GM18868 (cell line): ENCODE measurements around the gene ITGA11.

Experiments
- ATAC-seq: cut with Tn5 transposase; IDR thresholded peaks from one replicate; pipeline ENCODE4 v1.9.1; 2021; ENCODE audit warnings: mild to moderate bottlenecking, moderate library complexity; ENCODE audit not compliant: unreplicated experiment

The ITGA11 gene

DNA sequence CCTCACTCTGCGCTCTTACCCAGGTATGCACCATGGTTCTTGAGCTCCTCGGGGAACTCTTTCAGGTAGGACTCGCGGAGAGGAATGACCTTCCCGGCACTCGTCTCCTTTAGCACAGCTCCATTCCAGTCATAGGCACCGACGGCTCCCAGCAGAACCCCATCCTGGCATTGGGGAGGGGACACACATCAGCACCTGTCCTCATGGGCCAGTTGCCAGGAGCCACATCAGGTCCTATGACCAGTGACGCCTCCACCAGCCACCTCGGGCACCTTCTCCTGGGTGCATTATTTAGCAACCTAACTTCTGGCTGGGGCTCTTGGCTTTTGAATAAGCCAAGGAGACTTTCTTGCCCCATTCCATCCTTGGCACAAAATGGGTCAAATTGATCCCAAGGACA is 92.5 kb downstream of the ITGA11 start:
- ATAC-seq = no peak

DNA sequence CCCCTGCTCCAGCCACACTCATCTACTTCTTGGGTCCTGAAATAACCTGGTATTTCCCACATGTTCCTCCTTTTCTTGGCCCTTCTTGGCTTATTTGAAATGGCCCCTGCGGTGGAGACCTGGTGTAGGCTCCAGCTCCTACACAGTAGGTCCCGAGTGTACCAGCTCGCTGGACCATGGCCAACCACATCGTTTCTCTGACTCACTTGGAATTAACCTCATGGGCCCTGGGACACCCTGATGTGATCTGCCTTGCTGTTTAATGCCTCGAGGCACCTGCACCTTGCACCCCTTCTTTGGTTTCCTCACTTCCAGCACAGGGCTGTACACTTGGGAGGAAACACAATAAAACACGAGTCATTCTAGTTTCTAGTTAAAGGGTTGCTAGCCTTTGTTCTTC is 94.1 kb downstream of the ITGA11 start:
- no peak for ATAC-seq

DNA sequence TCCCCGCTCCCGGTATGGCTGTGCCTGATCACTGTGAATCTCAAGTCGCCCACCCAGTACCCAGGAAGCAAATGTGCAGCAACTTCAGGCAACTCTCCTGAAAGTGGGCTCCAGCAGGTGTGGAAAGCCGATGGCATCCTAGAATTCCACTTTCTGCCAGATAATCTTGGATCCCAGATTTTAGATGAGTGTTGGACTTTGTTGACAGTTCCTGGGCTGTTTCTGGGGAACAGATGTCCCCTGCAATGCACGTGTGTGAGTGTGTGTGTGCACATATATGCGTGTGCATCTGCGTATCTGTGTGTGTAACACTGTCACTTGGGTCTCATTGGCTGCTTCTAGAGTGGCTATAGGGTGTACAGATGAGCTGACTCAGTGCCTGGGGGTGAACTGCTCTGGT is 95.4 kb downstream of the ITGA11 start:
- no peak for ATAC-seq

DNA sequence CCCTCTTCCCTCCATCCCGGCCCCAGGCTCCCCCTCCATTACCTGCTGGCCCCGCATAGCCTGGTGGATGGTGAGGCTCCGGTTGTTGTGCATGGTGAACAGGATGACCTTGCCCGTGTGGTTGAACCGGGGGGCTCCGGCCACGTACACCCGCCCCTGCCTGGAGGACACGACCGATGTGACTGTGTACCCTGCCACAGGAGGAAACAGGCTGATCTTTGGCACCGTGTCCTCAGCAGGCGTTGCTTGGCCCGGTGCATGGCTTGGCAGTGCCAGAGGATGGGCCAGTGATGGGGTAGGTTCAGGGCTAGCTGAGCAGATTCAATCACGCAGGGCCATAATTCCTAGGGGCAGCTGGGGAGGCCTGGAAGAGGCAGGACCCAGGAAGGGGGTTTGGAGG is 96.3 kb downstream of the ITGA11 start:
- ATAC-seq = no peak

DNA sequence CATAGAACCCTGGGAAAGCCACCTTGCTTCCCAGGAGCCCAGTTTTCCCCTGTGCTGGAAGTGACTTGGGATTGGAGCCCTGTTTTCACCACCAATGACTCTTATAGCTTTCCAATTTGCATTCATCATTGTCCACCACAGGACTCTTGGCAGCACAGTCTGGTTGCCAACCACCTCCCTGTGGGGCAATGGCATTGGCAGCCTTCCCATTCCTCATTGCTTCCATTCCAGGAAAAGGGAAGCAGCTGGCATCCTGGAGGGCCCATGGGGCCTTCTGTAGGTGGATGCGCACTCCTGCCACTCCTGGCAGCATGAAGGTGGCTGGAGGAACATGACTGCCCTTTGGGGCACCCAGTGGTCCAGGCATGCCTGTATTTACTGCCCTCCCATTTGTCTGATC is 96.7 kb downstream of the ITGA11 start:
- ATAC-seq = no peak

DNA sequence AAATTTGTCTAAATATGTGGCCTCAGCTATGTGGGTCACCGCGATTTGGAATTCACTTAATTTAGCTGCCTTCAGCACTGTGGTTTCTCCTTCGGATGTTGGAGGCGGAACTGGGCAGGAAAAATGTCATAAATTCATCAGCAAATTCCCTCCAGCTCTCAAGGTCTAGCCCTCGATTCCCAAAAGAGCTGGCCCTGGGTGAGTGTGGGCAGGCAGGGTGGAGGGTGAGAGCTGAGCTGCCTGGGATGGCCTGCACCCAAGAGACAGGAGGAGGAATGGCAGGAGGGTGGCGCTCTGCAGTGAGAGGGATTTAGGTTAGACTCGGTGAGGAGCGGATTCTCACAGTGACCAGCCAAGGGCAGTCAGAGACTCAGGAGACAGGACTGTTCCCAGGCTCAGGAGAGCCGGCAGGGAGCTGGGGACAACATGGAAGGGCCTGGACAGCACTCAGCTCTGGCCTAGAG is 97.3 kb downstream of the ITGA11 start:
- ATAC-seq = no peak

DNA sequence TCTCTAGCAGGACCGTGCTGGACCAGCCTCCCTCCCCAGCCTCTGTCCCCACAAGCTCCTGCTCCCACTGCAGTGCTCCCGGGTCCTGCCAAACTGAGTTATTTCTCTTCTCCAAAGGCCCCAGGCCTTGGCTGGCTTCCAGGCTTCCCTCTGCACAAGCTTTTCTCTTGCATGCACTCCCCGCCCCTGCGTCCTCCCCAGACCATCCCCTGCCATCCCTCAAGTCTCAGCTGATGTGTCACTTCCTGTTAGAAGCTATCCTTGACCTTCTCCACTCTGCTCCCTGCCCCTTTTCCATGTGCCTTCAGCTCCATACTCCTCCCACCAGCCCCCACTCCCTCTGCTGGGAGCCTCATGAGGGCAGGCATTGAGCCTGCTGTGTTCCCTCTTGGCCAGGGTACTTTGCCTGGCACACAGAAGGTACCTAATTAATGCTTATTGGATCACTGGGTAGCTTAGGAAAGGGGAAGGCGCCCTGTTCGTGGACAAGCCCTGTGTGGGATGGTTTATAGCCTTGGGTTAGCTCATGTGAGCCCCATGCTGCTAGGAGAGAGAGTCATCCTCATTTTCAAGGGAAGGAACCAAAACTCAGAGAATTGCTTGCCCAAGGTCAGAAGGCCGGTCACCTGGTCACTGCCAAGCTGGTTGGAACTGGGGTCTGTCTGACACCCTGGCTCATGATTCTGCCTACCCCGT is 98.0 kb downstream of the ITGA11 start:
- no peak for ATAC-seq

DNA sequence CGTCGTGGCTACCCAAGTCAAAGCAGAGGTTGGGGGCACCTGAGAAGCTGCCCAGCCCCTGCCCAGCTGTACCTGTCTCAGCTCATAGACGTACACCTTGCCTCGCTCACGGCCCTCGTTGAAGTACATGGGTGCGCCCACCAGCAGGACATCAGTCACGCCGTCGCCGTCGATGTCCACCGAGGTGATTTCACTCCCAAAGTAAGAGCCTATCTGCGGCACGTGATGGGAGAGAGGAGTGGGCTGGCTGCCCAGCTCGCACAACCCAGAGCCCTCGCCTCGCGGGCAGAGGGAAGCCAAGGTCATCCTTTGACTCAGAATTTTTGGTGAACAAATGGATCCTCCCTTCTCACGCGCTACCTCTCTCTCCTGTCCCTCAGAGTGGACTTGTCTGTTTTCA is 99.7 kb downstream of the ITGA11 start:
- ATAC-seq = no peak

DNA sequence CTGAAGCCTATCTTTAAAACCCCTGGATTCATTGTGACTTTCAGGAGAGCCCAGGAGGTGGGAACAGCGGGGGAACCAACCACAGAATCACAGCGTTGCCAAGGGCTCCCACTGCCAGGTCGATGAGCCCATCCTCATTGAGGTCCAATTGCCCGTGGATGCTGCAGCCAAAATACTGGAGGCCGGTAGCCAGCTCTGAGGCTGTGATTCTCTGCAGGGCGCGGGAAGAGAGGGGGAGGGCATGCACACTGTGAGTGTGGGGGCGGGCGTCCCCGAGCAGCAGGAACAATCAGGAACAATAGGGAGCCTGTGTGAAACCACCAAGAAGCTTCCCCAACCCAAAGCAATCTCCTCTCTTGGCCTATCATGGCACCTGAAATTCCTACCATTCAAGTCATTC is 101.1 kb downstream of the ITGA11 start:
- ATAC-seq = no peak

DNA sequence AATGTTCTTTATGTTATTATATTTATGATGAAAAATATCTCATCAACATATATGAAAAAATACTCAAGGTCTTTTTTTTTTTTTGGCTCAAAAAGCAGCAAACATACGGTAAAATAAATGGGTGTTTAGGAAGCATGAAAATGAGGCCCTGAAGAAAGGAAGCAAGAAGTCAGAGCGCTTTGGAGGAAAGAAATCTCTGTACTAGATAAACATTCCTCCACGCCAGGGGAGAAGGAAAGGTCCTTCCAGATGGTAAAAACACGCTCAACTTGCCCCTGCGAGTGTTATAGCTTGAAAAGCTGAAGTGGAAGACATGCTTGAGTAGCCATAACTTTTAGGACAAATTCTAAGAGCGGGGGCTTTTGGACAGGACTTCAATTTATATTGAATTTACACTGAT is 101.5 kb downstream of the ITGA11 start:
- ATAC-seq = no peak

DNA sequence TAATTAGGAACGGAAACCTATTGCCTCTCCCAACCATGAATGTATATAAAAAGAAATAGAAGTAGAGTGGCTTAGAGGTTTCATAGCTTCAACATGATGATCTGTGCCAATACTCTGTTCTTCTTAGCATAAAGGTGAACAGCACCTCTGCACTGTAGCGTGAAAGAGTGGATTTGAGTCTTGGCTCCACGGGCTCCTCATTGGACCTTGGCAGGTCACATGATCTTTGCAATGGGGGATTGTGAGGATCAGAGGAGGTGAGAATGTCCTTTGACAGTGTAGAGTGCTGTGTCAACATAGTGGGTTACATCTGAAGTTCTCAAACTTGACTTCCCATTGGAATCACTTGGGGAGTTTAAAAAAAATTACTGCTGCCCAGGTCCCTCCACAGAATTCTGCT is 103.0 kb downstream of the ITGA11 start:
- no peak for ATAC-seq

DNA sequence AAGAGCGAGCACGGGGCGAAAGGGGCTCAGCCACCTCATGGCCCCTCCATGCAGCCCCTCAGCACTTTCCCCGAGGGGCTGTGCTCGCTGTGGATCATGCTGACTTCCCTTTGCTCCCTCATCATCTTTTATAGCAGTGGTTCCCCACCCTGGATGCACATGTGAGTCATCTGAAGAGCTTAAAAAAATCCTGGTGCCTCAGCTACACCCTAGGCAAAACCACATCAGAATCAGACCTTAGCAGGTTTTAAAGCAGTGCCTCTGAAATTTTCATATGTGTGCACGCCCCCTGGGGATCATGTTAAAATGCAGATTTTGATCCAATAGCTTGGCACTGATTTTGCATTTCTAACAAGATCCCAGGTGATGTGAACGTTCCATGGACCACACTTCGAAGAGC is 103.5 kb downstream of the ITGA11 start:
- no peak for ATAC-seq

DNA sequence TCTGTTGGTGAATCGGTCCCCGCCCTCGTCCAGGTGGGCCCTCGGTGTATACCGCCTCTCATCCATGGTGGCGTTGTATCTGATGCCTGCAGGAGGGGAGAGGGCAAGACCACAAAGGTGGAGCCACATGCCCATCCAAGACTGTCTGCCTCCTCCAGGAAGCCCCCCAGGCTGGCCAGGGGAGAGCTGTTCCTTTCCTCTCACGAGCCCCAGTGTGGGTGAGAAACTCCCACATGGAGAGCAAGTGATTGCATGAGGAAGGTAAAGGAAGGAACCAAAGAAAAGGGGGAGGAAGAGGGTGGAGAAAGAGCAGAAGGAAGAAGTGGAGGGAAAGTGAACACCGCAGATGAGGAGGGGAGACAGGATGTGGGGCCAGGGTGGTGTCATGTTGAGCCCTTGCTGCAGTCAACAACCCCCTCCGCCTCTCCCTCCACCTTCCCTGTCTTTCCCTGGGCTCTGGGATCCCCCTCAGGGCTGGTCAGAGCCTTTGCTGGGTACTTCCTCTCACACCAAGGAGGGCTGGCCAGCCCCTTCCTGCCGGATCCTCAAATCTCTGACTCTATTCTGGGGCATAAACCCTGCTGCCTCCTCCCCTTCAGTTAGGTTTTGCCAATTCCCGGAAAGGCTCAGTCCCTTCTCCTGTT is 105.1 kb downstream of the ITGA11 start:
- ATAC-seq = no peak

DNA sequence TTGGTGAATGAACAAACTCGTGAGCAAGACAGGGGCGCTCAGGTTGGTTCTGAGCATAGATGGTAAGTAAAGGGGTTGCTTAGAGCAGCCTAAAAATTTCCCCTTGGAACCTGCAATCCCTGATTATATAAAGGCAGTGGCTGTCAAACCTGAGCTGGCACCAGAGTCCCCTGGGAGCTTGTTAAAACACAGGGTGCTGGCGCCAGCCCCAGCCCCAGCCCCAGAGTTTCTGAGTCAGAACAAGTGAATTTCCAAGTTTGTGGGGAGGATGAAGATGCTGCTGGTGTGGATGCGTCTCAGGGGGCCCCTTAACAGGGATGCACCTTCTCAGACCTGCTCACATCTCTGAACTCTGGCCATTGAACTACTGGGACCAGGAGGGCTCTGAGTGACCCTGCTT is 106.2 kb downstream of the ITGA11 start:
- no peak for ATAC-seq

DNA sequence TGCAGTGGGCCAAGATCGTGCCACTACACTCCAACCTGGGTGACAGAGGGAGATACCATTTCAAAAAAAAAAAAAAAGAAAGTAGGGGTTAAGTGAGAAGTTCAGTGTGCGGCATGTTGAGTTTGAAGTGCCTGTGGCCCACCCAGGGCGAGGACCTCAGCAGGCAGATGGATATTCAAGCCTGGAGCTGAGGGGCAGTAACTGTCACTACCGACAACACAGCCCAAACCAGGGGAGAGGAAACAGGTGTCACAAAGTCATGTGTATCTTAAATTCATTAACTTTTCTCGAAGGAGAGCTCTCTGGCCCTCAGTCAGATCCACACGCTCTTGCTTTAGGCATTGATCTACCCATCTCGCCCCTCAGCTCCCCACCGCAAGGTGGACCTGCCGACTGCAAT is 109.2 kb downstream of the ITGA11 start:
- no peak for ATAC-seq

DNA sequence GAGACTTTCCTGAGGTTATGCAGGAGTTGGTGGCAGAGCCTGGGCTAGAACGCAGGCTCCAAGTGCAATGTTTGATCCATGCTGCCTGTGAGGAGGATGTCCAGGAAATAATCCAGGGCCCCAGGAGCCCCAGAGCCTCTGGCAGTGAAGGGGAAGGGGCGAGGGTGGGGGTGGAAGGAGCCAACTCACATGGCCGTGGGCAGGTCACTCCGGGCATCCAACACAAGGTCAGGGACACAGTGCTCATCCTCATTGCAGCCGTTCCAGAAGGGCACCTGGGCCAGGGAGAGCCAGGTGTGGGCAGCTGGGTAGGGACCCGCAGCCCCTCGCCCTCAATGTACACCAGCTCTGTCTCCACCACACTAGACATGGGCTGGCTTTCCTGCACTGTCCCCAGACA is 110.7 kb downstream of the ITGA11 start:
- ATAC-seq = no peak

DNA sequence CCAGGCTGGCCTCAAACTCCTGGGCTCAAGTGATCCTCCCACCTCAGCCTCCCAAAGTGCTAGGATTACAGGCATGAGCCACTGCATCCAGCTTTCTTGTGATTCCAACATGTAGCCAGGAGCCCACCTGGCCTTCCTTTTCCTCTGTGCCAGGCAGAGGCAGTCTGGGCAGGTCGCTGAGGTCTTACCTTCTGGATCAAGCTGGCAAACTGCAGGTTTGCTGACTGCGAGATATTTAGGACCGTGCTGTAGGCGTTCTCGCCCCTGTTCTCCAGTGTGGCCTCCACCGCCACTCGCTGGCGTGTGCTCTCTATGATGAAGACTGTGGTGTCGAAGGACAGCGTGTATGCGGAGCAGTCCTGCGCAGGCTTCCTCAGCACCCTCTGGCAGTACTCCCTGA is 112.0 kb downstream of the ITGA11 start:
- ATAC-seq = no peak

DNA sequence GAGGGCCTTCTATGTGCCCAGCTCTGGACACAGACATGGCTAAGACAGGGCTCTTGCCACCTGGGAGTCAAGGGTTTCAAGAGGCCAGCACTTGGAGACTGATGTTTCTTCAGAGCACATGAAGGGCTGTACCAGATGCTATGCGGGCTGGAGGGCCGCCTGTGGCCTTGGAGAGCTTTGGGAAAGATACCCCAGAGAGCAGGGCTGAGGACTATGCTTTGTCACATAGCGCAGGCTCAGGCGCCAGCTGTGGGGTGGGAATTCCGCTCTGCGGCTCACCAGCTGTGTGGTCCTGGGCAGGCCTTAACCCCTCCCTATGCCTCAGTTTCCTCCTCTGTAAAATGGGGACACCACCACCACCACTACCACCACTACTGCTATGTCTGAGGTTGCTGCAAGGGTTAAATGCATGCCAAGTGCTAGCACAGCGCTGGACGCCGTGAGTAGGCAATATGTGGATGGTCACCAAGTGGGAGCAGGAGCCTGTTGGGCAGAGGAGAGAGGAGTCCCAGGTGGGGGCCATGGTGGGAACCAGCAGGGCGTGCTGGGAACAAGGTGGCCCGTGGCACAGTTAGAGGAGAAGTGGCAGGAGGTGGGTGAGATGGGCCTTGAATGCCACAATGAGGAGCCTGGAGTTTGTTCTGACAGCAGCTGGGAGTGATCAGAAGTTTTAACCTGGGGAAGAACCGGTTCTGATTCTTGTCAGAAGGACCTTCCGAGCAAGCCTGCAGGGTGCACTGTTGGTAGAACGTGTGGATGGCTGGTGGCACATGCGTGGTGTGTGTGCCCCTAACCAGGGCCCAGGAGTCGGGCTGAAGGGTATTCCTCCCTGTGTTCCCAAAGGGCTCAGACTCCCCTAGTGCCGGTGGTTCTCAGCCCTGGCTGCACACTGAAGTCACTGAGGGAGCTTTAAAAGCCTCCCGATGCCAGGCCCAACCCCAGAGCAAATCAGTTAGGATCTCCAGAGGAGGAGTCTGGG is 112.7 kb downstream of the ITGA11 start:
- no peak for ATAC-seq

DNA sequence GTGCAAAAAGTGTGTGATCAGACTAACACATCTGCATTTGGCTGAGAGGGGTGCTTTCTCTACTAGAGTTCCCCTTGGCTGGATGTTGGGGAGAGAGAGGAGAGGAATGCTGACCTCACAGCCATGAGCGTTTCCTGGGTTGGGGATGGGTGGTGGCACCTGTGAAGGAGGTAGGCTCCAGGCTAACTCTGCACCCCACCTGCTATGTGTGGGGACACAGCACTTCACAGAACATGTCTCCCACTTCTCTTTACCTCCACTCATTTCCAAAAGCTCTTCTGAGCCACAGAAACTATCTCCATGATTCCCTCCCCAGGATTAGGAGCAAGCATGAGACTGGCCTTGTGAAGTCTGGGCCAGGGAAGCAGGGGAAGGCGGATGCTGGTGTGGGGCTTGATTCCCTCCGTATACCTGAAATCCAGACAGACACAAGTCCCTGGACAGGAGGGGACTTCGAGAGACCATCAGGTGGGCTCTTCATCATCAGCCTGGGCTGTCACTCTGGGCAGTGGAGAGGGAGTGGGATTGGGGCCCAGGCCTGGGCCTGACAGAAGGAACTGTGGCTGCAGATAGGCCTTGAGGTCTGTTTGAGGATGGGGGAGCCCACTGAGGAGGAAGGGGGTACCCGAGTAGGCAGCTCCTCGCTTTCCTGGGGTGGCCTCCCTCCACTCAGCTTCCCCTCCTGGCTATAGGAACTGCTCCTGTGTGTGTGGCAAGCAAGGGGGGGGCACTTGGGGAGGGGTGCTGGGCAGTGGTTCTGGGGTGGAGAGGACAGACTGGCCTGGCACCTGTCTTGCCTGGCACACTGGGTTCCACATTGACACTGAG is 113.7 kb downstream of the ITGA11 start:
- ATAC-seq = no peak

DNA sequence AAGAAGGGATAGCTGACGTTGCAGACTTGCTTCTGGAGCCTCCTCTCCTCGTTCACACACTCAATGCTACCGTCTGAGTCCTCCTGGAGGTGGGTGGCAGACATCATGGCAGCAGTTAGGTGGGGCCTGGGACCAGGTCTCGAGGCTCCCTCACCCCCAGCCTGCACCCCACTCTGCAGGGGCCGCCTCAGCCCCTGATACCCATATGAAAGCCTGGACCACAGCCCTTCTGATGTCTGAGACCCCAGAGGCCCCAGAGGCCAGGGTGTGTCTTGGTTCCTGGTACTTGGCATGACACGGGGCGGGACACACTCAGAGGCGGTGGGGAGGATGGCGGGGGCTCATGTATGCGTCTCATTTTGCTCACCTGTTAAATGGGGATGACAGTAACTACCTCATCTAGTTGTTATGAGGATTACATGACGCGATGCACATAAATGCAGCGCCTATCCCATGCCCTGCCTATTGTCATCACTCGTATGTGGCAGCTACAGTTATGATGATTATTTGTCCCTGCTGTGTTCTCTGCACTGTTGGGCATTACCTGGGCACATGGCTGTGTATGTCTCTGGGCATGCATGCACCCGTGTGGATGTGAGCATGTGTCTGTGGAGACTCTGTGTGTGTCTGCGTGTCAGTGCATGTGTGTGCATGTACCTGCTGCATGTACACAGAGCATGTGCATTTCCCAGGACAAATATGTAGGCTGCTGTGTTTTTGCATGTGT is 114.5 kb downstream of the ITGA11 start:
- no peak for ATAC-seq
